ENCODE data around the gene KLHL36. TPM values are rescaled to one million over a fixed set of nuclear protein-coding genes. Genes with fewer than 3 reads are reported as not detected.

Gene KLHL36
- total RNA-seq, 6 donors from 2014 or later: 44.1 to 92.2 (median 54.2) TPM

- H3K27ac ChIP-seq: no peak overlapping the region
- no peaks in the 10 kb centered on the region for H3K27me3 ChIP-seq
- H3K4me1 ChIP-seq: no peaks in the 10 kb centered on the region
- ATAC-seq (ENCODE audit: low FRiP score in 2 of 2) (no peak), DNase-seq (no peak)
- no peak overlapping the region for H3K4me3 ChIP-seq
- TF ChIP-seq EP300 (IDR thresholded peaks at IDR 0.05) (no peak), POLR2A (IDR thresholded peaks at IDR 0.05) (no peak), CTCF (IDR thresholded peaks at IDR 0.05) (no peak), POLR2AphosphoS5 (IDR thresholded peaks at IDR 0.05) (no peak)
- no peaks in the 10 kb centered on the region for H3K9me3 ChIP-seq
- WGBS, 2 donors: 71 to 77% methylated on average over 9 of the region's 9 CpGs
- H3K36me3 ChIP-seq: peaks cover 33 to 80% (median 70%) of the 10 kb centered on the region in 4 donors
Observed at GRCh38 chr16:84663433-84664101, 15.3 kb downstream of the KLHL36 start.

- no peaks in the 10 kb centered on the region for H3K27me3 ChIP-seq
- no peak overlapping the region for H3K27ac ChIP-seq
- 84% methylated on average over 2 of the region's 2 CpGs for WGBS, 2 donors
- DNase-seq (no peak), ATAC-seq (ENCODE audit: low FRiP score in 2 of 2) (no peak)
- no peaks in the 10 kb centered on the region for H3K9me3 ChIP-seq
- H3K36me3 ChIP-seq: peaks cover 19 to 62% (median 53%) of the 10 kb centered on the region in 4 donors
- TF ChIP-seq POLR2AphosphoS5 (IDR thresholded peaks at IDR 0.05): no peak
- no peak for TF ChIP-seq EP300 (IDR thresholded peaks at IDR 0.05)
- TF ChIP-seq CTCF (IDR thresholded peaks at IDR 0.05): no peak
- TF ChIP-seq POLR2A (IDR thresholded peaks at IDR 0.05): no peak
- no peaks in the 10 kb centered on the region for H3K4me1 ChIP-seq
- H3K4me3 ChIP-seq: no peak overlapping the region
Observed at GRCh38 chr16:84665359-84665758, 17.0 kb downstream of the KLHL36 start.

- DNase-seq (no peak), ATAC-seq (ENCODE audit: low FRiP score in 2 of 2) (no peak)
- Histone ChIP-seq H3K27me3 (no peaks in the 10 kb centered on the region), H3K36me3 (peaks cover 19 to 57% (median 49%) of the 10 kb centered on the region in 4 donors), H3K4me3 (no peak overlapping the region), H3K27ac (no peak overlapping the region), H3K9me3 (no peaks in the 10 kb centered on the region), H3K4me1 (no peaks in the 10 kb centered on the region)
- TF ChIP-seq POLR2A (IDR thresholded peaks at IDR 0.05): no peak
- TF ChIP-seq POLR2AphosphoS5 (IDR thresholded peaks at IDR 0.05): no peak
- no peak for TF ChIP-seq CTCF (IDR thresholded peaks at IDR 0.05)
- TF ChIP-seq EP300 (IDR thresholded peaks at IDR 0.05): no peak
- WGBS, 2 donors: 90 to 98% methylated on average over 4 to 7 of the region's 7 CpGs
Observed at GRCh38 chr16:84665843-84666242, 17.5 kb downstream of the KLHL36 start.

GRCh38 chr16:84667600-84668309 is 19.4 kb downstream of the KLHL36 start:
- Histone ChIP-seq H3K27ac (no peak overlapping the region), H3K4me3 (no peak overlapping the region), H3K36me3 (peaks cover 4 to 38% (median 30%) of the 10 kb centered on the region in 4 donors), H3K9me3 (no peaks in the 10 kb centered on the region), H3K27me3 (no peaks in the 10 kb centered on the region), H3K4me1 (peaks cover 0 to 5% (median 0%) of the 10 kb centered on the region in 4 donors)
- WGBS, 2 donors: 85 to 91% methylated on average over 16 of the region's 16 CpGs
- ATAC-seq (ENCODE audit: low FRiP score in 2 of 2) (no peak), DNase-seq (peak in 1 of 2 donors; percentile 50)
- no peak for TF ChIP-seq POLR2AphosphoS5 (IDR thresholded peaks at IDR 0.05)
- no peak for TF ChIP-seq POLR2A (IDR thresholded peaks at IDR 0.05)
- no peak for TF ChIP-seq CTCF (IDR thresholded peaks at IDR 0.05)
- no peak for TF ChIP-seq EP300 (IDR thresholded peaks at IDR 0.05)

All from upper lobe of left lung (tissue), 6 donors.